Ovary (tissue), 9 donors: ENCODE data around the gene EHBP1. TPM values are rescaled to one million over a fixed set of nuclear protein-coding genes. Genes with fewer than 3 reads are reported as not detected.

Source experiments
- DNase-seq, 5 donors: peaks; one replicate each; pipeline ENCODE4 v3.0.0-alpha.2; 2019 to 2020
- H3K27ac ChIP-seq, 2 donors: fragments of 200-600 bp; one replicate each; pipeline versions ENCODE4 v1.5.1 to v1.8.0; 2019 to 2022
- H3K27me3 ChIP-seq: fragments of 200-600 bp; one replicate; pipeline ENCODE4 v1.8.0; 2022
- H3K36me3 ChIP-seq: fragments of 200-600 bp; sonication (generic); one replicate; pipeline ENCODE4 v1.5.1; 2019
- H3K4me1 ChIP-seq: one replicate; pipeline ENCODE4 v1.8.1; 2013; ENCODE audit warnings: mild to moderate bottlenecking, moderate library complexity; ENCODE audit not compliant: insufficient read depth
- H3K4me3 ChIP-seq: fragments of 200-600 bp; sonication (generic); one replicate; pipeline ENCODE4 v1.5.1; 2017
- H3K9me3 ChIP-seq, 2 donors: fragments of 200-600 bp in 1 of 2; sonication (generic) in 1 of 2; one replicate each; pipeline versions ENCODE4 v1.5.1 to v1.8.1; 2013 to 2019; ENCODE audit warnings: mild to moderate bottlenecking in 1 of 2, moderate library complexity in 1 of 2
- EP300 ChIP-seq: sonication (generic); formaldehyde crosslinking; IDR thresholded peaks from one replicate; pipeline ENCODE4 v1.6.1; 2017; ENCODE audit warnings: antibody characterized with exemption
- POLR2A ChIP-seq: fragments of 450-650 bp; IDR thresholded peaks from one replicate; pipeline ENCODE4 v1.6.1; 2017; ENCODE audit warnings: antibody characterized with exemption, mild to moderate bottlenecking, moderate library complexity
- WGBS, 3 donors: extraction: QIAGEN DNeasy Blood & Tissue Kit in 1 of 3; methylation state at CpG; one replicate each; pipeline versions ENCODE4 v1.1.5 to v1.1.7; 2013 to 2017; 5-methylcytosine and 5-hydroxymethylcytosine counted together
- intact Hi-C, 4 donors: fragments of 100-400 bp; cut with DNase I; formaldehyde crosslinking; loops; one replicate each; pipeline versions ENCODE4 v1.11.0 to v1.15.1; 2022 to 2023
- polyA plus RNA-seq, 2 donors: library from polyadenylated mRNA; stranded (reverse); fragments of 200-250 nt in 1 of 2; fragments of 350-450 nt in 1 of 2; fragmentation: Illumina TruSeq in 1 of 2; extraction: RNeasy Lipid Tissue Mini Kit (QIAGEN cat#74804) in 1 of 2; gene quantifications; one replicate each; pipeline ENCODE4 v1.2.3, GENCODE V29; 2013 to 2014
- total RNA-seq, 7 donors: library from RNA; depleted of rRNA in 2 of 7; stranded (reverse); fragments of >200 nt in 2 of 7; fragmentation: NEBNext Ultra II Directional in 3 of 7; extraction: Animal tissue kit (Norgen Biotek cat#: 25700) in 3 of 7; gene quantifications; one replicate each; pipeline versions ENCODE4 v1.1.0 to v1.2.4, GENCODE V29; 2016 to 2023
- TF ChIP-seq, protein P1 (sequence below), 3 donors: fragments of 450-650 bp in 2 of 3; fragments of 200-600 bp in 1 of 3; IDR thresholded peaks; one replicate each; pipeline versions ENCODE4 v1.5.1 to v1.8.0; 2016 to 2022; ENCODE audit warnings: antibody characterized with exemption in 3 of 3, mild to moderate bottlenecking in 1 of 3
- donor health status: DM: no; HTN: no; CAD: no; lungs with moderate emphysema.
- donor health status: DM: no; HTN: no; CAD: no.
- donor health status: Bipolar disorder and iron deficiency.
- donor health status: DM: yes; HTN: yes; CAD: no.
- donor health status: DM: no; HTN: no; CAD: no.
- donor health status: DM: yes; HTN: yes; CAD: no.

EHBP1 gene
- total and polyA plus RNA-seq, 9 donors = 56.3 to 185 (median 117) TPM

DNA sequence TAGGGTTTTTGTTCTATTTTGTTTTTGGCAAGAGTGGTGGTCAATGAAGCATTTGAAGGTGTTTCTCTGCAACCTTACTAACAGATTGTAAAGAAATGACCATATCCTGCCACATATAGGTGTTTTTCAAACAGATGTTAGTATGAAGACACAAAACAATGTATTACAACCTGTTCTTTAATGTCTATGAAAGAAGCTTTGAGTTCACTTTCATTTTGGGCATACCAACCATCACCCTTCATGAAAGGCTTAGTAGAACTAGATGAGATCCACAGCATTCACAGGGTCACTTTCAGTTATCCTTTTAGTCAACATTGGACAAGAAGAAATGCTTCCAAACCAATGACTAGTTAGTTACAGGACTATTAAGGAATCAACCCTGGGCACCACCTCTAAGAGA lies 95.1 kb downstream of the EHBP1 start:
- no peak overlapping the region for H3K27ac ChIP-seq

DNA sequence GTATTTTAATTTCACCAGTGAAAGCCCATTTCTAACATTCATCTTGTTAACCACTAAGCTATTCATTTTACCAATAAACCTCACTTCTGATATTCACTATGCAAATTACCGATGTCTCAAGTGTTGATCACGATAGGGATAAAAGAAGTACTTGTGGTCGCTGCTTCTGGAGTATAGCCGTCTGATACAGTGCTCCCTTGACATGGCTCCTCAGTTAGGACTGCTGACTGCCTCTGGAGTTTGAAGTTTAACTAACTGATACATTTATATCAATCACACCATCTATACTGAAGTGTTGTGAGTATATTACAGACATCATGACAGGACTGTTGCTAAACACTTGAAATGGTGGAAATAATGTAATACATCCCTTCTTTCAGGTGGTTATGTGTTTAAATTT lies 95.6 kb downstream of the EHBP1 start:
- 90 to 99% (median 94%) methylated on average over 4 of the region's 4 CpGs for WGBS, 3 donors
- Histone ChIP-seq H3K4me3 (no peak overlapping the region), H3K27me3 (no peaks in the 10 kb centered on the region), H3K36me3 (no peaks in the 10 kb centered on the region), H3K9me3 (no peaks in the 10 kb centered on the region), H3K27ac (no peak overlapping the region), H3K4me1 (no peaks in the 10 kb centered on the region)
- TF ChIP-seq POLR2A = no peak
- TF ChIP-seq, protein P1, sequence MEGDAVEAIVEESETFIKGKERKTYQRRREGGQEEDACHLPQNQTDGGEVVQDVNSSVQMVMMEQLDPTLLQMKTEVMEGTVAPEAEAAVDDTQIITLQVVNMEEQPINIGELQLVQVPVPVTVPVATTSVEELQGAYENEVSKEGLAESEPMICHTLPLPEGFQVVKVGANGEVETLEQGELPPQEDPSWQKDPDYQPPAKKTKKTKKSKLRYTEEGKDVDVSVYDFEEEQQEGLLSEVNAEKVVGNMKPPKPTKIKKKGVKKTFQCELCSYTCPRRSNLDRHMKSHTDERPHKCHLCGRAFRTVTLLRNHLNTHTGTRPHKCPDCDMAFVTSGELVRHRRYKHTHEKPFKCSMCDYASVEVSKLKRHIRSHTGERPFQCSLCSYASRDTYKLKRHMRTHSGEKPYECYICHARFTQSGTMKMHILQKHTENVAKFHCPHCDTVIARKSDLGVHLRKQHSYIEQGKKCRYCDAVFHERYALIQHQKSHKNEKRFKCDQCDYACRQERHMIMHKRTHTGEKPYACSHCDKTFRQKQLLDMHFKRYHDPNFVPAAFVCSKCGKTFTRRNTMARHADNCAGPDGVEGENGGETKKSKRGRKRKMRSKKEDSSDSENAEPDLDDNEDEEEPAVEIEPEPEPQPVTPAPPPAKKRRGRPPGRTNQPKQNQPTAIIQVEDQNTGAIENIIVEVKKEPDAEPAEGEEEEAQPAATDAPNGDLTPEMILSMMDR (IDR thresholded peaks at IDR 0.05) = no peak
- no peak for TF ChIP-seq EP300
- intact Hi-C loops = no loop called here
- DNase-seq = no peak

More for the DNA sequence above, 95.1 kb downstream of the EHBP1 start:
- Histone ChIP-seq H3K36me3 (no peaks in the 10 kb centered on the region), H3K27me3 (no peaks in the 10 kb centered on the region), H3K9me3 (no peaks in the 10 kb centered on the region), H3K4me3 (no peak overlapping the region), H3K4me1 (no peaks in the 10 kb centered on the region)
- TF ChIP-seq, protein P1 (IDR thresholded peaks at IDR 0.05) = no peak
- TF ChIP-seq POLR2A = no peak
- TF ChIP-seq EP300 = no peak
- no peak for DNase-seq
- intact Hi-C loops = no loop called here

DNA sequence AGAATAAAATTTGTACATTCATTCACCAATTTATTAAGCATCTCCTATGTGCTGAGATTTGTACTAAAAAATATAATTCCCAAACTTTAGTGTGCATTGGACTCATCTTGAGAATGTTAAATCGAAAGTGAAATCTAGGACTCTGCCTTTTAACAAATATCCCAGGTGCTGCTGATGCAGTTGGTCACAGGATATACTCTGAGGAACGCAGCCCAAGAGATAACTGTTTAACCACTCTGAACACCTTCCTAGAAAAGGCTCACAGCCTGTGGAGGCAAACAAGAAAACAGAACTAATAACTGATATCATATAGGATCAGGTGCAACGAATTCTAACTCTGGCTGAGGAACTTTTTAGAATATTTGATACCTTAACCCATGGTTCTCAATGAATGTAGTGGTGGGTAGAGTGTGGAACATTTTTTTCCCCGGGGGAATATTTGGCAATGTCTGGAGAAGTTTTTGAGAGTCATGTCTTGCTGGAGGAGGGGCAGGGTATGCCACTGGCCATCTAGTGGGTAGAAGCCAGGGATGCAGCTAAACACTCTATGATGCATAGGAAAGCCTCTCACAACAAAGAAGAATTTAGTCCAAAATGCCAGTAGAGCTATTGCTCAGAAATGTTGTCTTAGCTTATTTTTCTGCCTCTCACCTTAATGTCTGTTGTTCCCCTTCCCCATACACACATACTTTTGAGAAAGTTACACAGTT lies 96.5 kb downstream of the EHBP1 start:
- Histone ChIP-seq H3K4me3 (no peak overlapping the region), H3K27me3 (no peaks in the 10 kb centered on the region), H3K9me3 (no peaks in the 10 kb centered on the region), H3K27ac (no peak overlapping the region), H3K4me1 (no peaks in the 10 kb centered on the region), H3K36me3 (no peaks in the 10 kb centered on the region)
- DNase-seq = no peak
- WGBS, 3 donors = 75 to 81% (median 76%) methylated on average over 4 of the region's 4 CpGs
- intact Hi-C loops = no loop called here
- no peak for TF ChIP-seq POLR2A

DNA sequence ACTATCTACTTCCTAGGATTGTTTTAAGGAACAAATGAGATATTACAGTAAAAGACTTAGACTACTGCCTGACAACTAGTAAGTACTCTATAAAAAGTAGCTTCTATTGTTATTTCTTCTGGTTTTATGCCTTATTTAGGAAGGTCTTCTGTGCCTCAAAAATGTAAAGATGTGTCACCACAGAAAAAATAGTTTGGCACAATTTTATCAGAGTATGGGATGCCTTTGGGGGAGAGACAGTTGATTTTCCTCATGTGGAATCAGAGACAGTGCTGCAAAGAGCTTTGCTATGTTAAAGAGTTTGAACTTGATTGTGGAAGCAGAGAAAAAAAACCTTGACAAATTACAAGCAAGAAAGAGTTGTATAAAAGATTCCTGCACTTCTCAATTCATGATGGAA lies 98.4 kb downstream of the EHBP1 start:
- no peak overlapping the region for H3K4me3 ChIP-seq
- no peaks in the 10 kb centered on the region for H3K4me1 ChIP-seq
- H3K9me3 ChIP-seq = no peaks in the 10 kb centered on the region
- TF ChIP-seq EP300 (no peak), POLR2A (no peak)
- TF ChIP-seq, protein P1 (IDR thresholded peaks at IDR 0.05) = no peak
- no peaks in the 10 kb centered on the region for H3K27me3 ChIP-seq
- H3K36me3 ChIP-seq = no peaks in the 10 kb centered on the region
- H3K27ac ChIP-seq = no peak overlapping the region
- DNase-seq = no peak
- intact Hi-C loops = no loop called here

DNA sequence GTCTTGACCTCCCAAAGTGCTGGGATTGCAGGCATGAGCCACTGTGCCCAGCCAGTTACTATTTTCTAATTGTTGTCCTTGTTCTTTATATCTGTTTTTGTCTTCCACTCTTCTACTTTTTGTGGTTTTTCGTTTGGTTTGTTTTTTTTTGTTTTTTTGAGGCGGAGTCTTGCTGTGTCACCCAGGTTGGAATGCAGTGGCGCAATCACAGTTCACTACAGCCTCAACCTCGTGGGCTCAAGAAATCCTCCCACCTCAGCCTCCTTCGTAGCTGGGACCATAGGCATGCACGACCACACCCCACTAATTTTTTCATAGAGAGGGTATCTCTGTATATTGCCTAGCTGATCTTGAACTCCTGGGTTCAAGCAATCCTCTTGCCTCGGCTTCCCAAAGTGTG lies 100.7 kb downstream of the EHBP1 start:
- Histone ChIP-seq H3K27me3 (no peaks in the 10 kb centered on the region), H3K36me3 (no peaks in the 10 kb centered on the region), H3K9me3 (no peaks in the 10 kb centered on the region), H3K27ac (no peak overlapping the region), H3K4me3 (no peak overlapping the region), H3K4me1 (no peaks in the 10 kb centered on the region)
- 95 to 96% (median 96%) methylated on average over 7 of the region's 7 CpGs for WGBS, 3 donors
- TF ChIP-seq, protein P1 (IDR thresholded peaks at IDR 0.05) = no peak
- no peak for TF ChIP-seq EP300
- TF ChIP-seq POLR2A = no peak
- intact Hi-C loops = no loop called here
- DNase-seq = no peak
